NCI-H1436 (cell line): ENCODE results near the gene VIM.

Experiments
- DNase-seq: peaks from one replicate; lab custom pipeline; 2025; lab: John Stamatoyannopoulos, UW

VIM gene

DNA sequence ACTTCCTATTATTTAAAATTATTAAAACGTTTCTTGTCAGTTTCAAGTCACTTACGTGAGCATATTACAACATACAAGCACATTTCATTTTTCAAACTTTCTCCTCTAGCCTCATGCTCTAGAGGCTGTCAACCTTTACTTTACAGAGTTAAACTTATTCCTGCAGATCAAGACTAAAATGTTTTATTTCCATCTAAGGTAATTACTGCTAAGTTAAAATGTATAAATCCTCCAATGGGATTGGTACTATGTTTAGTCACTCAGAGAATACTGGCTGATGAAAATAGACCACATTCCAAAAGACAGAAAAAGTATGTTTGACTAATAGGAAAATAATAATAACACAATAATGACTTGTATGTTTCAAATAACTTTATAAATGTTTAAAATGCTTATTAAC is 18.2 kb upstream of the VIM start:
- no peak for DNase-seq

DNA sequence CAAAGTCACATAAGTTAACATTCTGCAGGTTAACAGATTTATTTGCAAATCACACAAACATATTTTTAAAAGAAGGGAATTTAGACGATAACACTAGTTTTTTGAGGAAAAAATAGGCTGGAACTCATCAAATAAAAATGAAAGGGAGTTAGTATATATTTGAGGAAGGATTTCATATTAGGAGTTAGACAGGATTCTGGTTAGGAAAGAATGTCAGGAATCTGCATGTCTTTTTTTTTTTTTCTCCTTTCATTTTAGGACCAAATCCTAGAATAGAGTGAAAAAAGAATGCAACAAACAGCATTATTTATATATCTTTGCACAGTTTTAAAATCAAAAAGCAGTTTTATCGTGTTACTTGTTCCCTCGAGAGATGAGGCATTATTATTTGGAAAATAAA is 17.7 kb upstream of the VIM start:
- DNase-seq, result no peak

DNA sequence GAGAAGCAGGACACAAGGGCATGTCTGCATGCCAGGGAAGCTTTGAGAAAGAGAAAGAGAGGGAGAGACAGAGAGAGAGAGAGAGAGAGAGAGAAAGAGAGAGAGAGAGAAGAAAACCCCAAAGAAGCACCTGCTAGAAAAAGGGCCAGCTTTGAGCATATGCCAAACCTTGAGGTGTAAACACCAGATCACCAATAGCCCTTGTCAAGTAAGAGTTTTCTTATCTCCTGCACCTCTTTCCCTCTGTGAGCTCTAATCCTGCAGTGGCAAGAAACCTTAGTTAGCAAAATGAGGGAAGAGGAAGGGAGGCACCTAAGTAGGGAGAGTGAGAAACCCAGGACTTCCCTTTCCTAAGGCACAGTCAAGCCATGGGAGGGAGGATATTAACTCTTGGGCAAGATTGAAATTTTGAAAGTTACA is 15.2 kb upstream of the VIM start:
- no peak for DNase-seq

DNA sequence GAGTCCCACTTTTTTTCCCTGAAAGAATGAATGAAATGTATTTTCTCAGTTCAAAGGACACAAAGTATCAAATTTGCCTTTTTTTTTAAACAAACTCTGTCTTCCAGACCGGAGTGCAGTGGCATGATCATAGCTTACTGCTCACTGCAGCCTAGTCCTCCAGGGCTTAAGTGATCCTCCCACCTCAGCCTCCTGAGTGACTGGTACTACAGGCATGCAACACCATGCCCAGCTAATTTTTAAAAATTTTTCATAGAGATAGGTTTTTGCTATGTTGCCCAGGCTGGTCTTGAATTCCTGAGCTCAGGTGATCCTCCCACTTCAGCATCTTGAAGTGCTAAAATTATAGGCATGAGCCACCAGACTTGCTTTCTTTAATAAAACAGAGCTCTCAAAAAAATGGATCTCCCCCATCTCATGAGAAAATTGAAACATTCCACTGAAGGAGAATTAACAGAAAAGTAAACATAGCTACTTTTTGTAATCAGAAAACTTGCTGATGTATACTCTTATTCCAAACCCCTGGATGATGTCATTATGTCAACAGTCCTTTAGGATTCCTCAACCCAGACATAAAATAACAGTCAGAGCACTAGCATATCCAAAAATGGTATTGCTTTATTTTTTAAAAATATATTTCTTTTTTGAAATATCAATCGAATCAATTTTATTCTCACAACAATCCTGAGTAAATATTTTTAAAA is 14.2 kb upstream of the VIM start:
- DNase-seq, result no peak

DNA sequence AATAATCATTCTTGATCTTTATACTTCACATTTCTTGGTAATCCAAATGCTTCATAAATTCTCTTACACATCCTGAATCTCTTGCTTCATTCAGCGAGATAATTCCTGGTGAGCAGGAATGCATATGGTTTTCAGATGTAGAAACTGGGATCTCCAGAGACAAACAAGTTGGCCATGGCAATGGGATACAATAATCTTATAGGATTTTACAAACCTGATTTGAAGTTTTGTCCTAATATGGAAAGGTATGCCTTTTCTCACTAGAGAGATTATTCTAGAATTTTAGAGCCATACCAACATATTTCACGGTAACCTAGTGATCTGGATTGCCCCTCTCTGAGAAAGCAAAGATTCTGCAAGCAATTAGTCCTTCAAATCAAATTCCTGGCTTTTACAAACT is 13.5 kb upstream of the VIM start:
- DNase-seq, result no peak

DNA sequence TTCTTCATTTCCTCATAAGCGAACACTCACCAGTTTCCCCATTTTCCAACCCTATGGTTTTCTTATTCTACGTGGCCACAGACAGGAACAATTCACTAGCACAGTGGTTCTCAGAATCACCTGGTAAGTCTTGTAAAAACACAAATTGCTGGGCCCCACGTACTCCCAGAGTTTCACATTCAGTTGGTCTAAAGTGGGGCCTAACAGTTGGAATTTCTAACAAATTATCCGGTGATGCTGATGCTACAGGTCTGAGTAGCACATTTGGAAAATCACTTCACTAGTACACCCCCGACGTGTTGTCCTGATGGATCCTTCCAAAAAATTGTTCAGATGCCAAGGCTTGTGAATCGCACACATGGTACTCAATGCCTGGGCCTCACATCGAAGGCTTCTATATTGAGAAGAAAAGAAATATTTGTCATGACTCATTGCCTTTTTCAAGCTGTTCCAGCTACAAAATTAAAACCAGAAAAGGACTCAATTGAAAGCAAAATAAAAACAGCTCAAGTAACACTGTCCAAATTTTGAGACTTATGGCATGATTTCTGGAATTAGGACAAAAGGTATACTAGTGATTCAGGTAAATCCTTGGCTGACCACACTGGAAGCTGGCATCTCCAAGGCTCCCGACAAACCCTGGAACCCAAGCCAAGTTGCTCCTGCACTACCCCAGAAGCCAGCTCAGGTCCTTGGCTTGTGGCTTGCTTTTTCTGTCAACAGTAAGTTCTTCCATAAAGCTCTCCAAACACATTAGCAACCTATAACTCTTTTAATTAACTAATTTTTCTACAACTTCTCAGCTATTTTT is 12.9 kb upstream of the VIM start:
- no peak for DNase-seq

DNA sequence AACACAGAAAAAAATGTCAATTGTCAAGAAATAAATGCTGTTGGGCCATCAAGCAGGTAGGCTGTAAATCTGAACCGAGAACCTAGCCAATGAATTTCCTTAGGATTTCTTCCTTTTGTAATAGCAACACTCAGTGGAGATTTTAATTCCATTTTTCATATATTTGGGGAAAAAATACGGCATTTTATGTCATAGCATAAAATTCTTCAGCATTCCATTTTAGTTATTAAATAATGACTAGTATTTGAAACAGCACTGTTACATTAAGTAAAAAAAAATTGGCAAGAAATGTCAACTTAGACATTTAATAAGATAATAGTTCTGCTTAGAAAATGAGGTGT is 12.3 kb upstream of the VIM start:
- no peak for DNase-seq

DNA sequence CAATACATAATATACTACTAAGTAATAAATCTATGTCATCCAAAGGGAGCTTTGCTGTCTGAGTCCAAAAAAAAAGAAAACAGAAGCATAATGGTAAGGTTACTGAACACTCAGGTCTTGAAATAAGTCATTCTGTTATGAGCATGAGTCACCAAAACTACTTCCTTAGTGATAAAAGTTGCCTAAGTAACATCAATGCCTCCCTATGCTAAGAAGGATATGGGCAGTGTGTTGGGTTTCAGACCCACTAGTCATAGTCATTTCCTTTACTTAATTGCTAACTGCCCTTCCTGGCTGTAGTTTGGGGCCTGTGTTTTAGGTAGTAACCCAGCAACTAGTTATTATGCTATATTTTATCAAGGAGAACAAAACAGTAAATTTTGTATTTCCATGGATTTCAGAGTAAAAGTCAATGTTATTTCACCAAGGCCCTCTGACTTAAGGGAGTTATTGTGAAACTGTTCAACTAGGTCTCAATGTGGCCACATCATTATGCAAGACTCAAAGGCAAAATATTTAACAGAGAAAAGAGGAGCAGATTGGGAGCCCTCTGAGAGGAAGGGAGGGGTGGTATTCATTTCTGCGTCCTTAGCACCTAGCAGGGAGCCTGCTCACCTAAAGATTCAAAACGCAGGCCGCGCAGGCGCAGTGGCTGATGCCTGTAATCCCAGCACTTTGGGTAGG is 11.7 kb upstream of the VIM start:
- no peak for DNase-seq

DNA sequence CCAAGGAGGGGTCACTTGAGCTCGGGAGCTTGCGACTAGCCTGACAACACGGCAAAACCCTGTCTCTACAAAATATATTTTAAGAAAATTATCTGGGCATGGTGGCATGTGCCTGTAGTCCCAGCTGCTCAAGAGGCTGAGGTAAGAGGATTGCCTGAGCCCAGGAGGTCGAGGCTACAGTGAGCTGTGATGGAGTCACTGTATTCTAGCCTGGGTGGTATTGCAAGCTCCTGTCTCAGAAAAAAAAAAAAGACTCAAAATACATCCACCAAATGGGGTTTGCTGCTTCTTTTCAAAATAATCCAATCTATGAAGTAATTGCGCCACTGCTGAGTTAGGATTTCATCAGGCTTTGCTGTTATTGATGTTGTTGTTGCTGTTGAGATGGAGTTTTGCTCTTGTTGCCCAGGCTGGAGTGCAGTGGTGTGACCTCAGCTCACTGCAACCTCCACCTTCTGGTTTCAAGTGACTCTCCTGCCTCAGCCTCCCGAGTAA is 11.1 kb upstream of the VIM start:
- DNase-seq, result no peak

DNA sequence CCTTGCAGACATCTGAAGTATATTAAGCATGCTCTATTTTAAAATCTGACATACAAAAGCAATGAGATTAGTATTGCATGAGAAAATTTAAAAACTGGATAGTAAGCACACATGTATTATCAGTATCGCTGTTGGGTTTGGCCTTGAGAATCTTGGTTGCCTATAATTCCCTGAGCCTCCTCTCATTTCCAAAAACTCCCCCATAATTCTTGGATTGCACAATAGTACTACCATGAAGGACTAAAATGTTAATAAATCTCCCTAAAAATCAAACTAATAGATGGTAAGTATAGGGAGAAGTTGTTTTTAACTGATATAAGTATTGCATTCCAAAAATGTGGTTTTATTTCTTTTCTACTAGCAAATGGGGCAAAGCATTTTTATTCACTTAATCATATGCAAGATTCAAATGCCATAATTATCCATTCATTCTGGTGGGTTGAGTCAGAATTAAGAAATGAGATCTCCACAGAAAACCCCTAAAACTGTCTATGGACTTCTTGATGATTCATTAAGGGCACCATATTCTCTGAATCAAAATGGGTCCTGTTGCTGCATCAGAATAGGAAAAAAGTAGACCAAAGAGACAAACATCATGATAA is 10.3 kb upstream of the VIM start:
- no peak for DNase-seq

DNA sequence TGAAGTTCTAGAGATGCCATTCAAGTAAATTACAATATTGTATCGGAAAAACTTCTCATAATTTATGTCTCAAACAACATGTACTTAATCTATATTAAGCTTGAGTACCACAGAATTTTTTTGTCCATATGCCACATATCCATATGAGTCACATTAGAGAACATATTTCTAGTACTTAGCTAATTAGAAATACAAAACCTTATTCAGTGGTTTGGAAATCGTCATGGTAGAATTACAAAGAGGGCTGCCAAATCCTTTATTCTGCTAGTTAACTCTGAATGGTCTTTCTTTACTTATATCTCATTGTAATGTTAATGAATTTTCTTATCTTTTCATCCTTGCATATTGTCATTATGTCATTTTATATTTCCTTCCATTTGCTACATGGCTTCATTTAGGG is 9.0 kb upstream of the VIM start:
- DNase-seq, result no peak

DNA sequence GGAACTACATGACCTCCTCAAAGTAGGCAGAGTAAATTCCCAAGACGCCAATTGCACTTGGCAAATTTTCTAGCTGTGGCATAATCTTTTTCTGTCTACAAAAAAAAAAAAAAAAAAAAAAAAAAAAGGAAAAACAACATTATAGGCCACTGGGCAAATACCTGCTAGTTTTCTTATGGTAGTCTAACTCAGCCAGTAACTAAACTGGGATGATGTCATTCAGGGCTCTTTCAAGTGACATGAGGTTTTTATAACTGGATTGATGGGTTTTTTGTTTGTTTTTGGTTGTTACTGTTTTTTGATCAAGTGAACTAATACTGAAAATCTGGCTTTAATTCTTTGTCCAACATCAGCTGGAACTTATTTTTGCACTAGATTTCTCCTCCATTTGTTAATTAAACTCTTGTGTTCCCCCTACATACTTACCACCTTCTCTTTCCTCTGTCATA is 7.4 kb upstream of the VIM start:
- no peak for DNase-seq

DNA sequence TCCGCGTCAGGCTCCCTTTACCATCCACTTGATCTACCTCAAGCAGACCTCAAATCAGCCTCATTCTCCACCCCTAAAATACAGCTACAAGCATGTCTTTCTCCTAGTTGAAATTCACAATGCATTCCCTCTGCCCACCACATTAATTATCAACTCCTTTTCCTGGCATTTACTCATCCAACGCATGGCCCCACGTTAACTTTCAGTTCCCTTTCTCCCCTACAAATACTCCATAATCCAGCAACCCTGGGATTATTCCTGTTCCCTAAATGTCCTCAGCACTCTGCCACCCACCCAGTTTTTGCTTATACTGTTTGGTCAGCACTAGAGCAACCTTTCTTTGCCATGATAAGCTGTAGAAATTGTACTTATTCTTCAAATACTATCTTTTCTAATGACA is 5.7 kb upstream of the VIM start:
- no peak for DNase-seq

DNA sequence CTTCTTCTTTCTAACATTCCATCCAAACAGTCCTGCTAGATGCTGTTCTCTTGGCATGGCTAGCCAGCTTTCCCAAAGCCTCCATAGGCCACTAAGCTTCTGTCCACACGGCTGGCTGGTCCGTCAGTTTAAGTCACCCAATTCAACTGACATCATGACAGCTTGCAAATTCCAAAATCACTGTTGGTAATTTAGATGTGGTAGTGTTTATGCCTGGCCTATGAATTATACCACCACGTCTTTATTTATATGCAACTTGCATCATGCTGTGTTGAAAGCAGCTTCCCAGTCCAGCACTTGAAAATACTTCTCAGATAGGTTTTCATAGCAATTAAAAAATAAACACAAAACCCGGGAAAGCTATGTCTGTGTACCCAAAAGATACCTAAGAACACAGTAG is 2.2 kb upstream of the VIM start:
- DNase-seq, result no peak

DNA sequence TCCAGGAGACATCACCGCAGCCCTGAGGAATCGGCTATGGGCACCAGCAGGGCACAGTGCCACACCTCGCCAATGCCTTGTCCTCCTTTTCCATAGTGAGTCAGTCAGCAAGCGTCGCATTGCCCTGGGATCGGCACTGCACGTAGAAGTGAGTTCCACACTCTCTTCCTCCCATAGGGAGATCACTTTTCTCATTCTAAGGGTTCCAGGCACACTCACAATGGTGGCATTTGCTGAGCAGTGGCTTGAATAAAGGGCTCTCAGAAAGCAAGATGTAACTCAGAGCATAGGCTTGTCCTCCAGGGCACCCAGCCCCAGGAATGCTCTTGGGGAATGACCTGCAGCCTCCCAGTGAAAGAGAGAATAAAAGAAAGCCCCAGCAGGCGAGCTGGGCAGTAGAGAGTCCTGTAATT is 1.1 kb upstream of the VIM start:
- no peak for DNase-seq

DNA sequence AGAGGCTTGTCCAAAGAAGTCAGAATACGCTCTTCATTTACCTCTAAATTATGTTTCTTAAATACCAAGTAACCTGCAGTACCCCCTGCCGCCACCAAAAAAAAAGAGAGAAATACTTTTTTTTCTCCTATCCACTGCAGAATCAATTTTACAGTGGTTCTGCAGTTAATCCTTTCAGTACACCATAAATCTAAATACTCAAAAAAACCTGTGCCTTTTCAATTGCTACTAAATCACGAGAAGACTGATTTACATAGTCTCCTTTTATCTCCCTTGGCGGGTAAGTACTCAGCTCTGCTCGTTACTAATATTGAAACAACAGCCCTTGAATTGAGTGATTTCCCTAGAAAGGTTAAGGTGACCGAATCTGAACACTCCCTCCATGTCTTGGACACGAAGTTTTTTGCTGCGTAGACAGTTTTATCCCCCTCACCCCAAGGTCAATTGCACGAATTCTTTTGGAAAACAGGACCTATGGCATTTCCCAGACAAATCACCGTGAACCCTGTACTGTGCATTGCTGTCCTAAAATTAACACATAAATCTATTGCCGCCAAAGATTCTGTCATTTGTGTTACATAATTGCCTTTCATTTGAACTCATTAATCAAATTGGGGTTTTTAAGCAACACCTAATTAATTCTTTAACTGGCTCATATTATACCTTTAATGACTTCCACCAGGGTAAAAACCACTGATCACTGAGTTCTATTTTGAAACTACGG is 512 bp upstream of the VIM start:
- no peak for DNase-seq

DNA sequence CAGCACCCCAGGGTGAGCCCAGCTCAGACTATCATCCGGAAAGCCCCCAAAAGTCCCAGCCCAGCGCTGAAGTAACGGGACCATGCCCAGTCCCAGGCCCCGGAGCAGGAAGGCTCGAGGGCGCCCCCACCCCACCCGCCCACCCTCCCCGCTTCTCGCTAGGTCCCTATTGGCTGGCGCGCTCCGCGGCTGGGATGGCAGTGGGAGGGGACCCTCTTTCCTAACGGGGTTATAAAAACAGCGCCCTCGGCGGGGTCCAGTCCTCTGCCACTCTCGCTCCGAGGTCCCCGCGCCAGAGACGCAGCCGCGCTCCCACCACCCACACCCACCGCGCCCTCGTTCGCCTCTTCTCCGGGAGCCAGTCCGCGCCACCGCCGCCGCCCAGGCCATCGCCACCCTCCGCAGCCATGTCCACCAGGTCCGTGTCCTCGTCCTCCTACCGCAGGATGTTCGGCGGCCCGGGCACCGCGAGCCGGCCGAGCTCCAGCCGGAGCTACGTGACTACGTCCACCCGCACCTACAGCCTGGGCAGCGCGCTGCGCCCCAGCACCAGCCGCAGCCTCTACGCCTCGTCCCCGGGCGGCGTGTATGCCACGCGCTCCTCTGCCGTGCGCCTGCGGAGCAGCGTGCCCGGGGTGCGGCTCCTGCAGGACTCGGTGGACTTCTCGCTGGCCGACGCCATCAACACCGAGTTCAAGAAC is 1.1 kb downstream of the VIM start:
- no peak for DNase-seq

DNA sequence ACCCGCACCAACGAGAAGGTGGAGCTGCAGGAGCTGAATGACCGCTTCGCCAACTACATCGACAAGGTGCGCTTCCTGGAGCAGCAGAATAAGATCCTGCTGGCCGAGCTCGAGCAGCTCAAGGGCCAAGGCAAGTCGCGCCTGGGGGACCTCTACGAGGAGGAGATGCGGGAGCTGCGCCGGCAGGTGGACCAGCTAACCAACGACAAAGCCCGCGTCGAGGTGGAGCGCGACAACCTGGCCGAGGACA is 1.6 kb downstream of the VIM start:
- no peak for DNase-seq

DNA sequence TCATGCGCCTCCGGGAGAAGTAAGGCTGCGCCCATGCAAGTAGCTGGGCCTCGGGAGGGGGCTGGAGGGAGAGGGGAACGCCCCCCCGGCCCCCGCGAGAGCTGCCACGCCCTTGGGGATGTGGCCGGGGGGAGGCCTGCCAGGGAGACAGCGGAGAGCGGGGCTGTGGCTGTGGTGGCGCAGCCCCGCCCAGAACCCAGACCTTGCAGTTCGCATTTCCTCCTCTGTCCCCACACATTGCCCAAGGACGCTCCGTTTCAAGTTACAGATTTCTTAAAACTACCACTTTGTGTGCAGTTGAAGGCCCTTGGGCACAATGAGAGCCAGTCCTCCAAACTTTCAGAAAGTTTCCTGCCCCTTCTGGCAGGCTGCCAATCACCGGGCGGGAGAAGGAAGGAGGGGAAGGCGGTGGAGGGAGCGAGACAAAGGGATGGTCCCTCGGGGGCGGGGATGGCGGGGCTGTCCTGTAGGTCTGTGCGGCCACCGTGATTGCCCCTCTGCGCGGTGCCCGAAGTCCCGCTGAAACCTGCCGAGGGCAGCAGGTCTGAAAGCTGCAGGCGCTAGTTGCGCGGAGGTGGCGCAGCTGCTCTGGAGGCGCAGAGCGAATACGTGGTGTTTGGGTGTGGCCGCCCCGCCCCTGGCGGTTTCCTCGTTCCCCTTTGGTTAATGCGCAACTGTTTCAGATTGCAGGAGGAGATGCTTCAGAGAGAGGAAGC is 2.1 kb downstream of the VIM start:
- DNase-seq, result peak; percentile 1

DNA sequence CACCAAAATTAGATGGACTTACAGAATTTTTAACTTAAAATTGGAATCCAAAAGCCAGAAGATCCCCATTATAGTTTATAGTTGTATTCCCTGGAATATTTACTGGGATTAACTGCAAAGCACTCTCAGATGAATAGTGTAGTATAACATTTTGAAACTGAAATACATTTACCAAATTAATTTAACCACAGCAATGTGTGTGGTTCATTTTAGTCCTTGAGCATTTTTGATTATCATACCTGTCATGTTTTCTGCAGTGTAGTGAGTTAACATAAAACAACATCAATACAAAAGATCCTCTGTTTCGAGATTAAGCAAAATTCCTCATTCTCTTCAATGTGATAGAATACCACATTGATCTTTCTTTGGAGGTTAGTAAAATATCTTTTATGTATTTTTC is 3.7 kb downstream of the VIM start:
- no peak for DNase-seq
